Suprapubic skin (tissue), 4 donors: ENCODE data around the gene BAAT.

ENCODE experiments used
- EP300 ChIP-seq: sonication (generic); formaldehyde crosslinking; IDR thresholded peaks from one replicate; pipeline ENCODE4 v1.6.1; 2017; ENCODE audit warnings: antibody characterized with exemption
- POLR2A ChIP-seq, 2 donors: fragments of 450-650 bp; IDR thresholded peaks; one replicate each; pipeline ENCODE4 v1.6.1; 2017; ENCODE audit warnings: antibody characterized with exemption in 2 of 2, mild to moderate bottlenecking in 2 of 2, moderate library complexity in 2 of 2
- POLR2AphosphoS5 ChIP-seq, 3 donors: sonication (generic); formaldehyde crosslinking; IDR thresholded peaks; one replicate each; pipeline ENCODE4 v1.6.1; 2017; ENCODE audit warnings: antibody characterized with exemption in 3 of 3
- TF ChIP-seq, protein P1 (sequence below), 2 donors: fragments of 200-600 bp in 1 of 2; fragments of 450-650 bp in 1 of 2; sonication (generic) in 1 of 2; IDR thresholded peaks; one replicate each; pipeline ENCODE4 v1.5.1; 2016 to 2019; ENCODE audit warnings: antibody characterized with exemption in 2 of 2, mild to moderate bottlenecking in 1 of 2, moderate library complexity in 1 of 2

DNA sequence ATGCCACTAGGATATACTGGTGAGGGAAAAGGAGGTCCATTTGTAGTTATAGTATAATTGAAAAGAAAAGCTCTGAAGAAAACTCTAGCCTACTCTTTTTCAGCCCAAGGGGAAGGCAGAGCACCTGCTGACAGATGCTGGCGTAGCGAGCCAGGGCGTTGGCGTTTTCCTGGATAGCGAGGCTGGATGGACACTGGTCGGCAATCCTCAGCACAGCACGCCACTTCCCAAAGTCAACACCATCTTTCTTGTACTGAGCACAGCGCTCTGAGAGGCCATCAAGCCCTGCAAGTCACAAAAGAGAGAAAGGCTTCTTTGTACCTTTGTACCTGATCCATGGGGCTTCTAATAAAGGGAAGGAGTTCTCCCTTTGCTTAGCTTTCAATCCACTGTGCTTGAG lies 42.6 kb upstream of the BAAT start:
- TF ChIP-seq EP300: no peak
- TF ChIP-seq POLR2A (IDR thresholded peaks at IDR 0.05): no peak
- TF ChIP-seq, protein P1, sequence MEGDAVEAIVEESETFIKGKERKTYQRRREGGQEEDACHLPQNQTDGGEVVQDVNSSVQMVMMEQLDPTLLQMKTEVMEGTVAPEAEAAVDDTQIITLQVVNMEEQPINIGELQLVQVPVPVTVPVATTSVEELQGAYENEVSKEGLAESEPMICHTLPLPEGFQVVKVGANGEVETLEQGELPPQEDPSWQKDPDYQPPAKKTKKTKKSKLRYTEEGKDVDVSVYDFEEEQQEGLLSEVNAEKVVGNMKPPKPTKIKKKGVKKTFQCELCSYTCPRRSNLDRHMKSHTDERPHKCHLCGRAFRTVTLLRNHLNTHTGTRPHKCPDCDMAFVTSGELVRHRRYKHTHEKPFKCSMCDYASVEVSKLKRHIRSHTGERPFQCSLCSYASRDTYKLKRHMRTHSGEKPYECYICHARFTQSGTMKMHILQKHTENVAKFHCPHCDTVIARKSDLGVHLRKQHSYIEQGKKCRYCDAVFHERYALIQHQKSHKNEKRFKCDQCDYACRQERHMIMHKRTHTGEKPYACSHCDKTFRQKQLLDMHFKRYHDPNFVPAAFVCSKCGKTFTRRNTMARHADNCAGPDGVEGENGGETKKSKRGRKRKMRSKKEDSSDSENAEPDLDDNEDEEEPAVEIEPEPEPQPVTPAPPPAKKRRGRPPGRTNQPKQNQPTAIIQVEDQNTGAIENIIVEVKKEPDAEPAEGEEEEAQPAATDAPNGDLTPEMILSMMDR (IDR thresholded peaks at IDR 0.05): no peak
- no peak for TF ChIP-seq POLR2AphosphoS5 (IDR thresholded peaks at IDR 0.05)
